WTC11 (cell line): Measurements from ENCODE around the gene PTPRCAP. TPM values are rescaled to one million over a fixed set of nuclear protein-coding genes. Genes with fewer than 3 reads are reported as not detected.

ENCODE experiments used
- ATF1 ChIP-seq: sonication (generic); formaldehyde crosslinking; IDR thresholded peaks from 2 replicates; pipeline ENCODE4 v1.8.1; 2023; ENCODE audit warnings: mild to moderate bottlenecking, moderate library complexity, missing genetic modification reagents
- EMX1 ChIP-seq: fragments of 250-450 bp; sonication (Bioruptor Pico); IDR thresholded peaks from 2 replicates; pipeline ENCODE4 v1.8.0; 2021; ENCODE audit warnings: mild to moderate bottlenecking
- ETV6 ChIP-seq: sonication (generic); formaldehyde crosslinking; IDR thresholded peaks from 2 replicates; pipeline ENCODE4 v1.8.1; 2022; ENCODE audit warnings: mild to moderate bottlenecking, missing genetic modification reagents
- FOXJ3 ChIP-seq: sonication (generic); formaldehyde crosslinking; IDR thresholded peaks from 2 replicates; pipeline ENCODE4 v1.9.0; 2021; ENCODE audit warnings: missing genetic modification reagents, mild to moderate bottlenecking, borderline replicate concordance
- GTF2I ChIP-seq: fragments of 250-450 bp; sonication (Bioruptor Pico); conservative IDR thresholded peaks from 2 replicates; pipeline ENCODE4 v1.4.0; 2021; ENCODE audit warnings: mild to moderate bottlenecking
- JAZF1 ChIP-seq: fragments of 250-450 bp; sonication (Bioruptor Pico); IDR thresholded peaks from 2 replicates; pipeline ENCODE4 v1.9.0; 2021; ENCODE audit warnings: moderate library complexity, mild to moderate bottlenecking, inconsistent platforms
- NFATC4 ChIP-seq: fragments of 250-450 bp; sonication (Bioruptor Pico); IDR thresholded peaks from 2 replicates; pipeline ENCODE4 v1.9.0; 2021; ENCODE audit warnings: mild to moderate bottlenecking
- OVOL2 ChIP-seq: fragments of 250-450 bp; sonication (Bioruptor Pico); IDR thresholded peaks from 2 replicates; pipeline ENCODE4 v1.9.0; 2021; ENCODE audit warnings: mild to moderate bottlenecking, borderline replicate concordance
- SMAD4 ChIP-seq: sonication (generic); formaldehyde crosslinking; IDR thresholded peaks from 2 replicates; pipeline ENCODE4 v1.8.0; 2022; ENCODE audit warnings: mild to moderate bottlenecking, missing genetic modification reagents
- TCF7 ChIP-seq: sonication (generic); formaldehyde crosslinking; IDR thresholded peaks from 2 replicates; pipeline ENCODE4 v1.8.0; 2022; ENCODE audit warnings: mild to moderate bottlenecking, low read depth, missing genetic modification reagents, moderate library complexity
- TEAD1 ChIP-seq: sonication (generic); formaldehyde crosslinking; IDR thresholded peaks from 2 replicates; pipeline ENCODE4 v1.8.0; 2022; ENCODE audit warnings: mild to moderate bottlenecking, missing genetic modification reagents
- ZNF121 ChIP-seq: sonication (generic); formaldehyde crosslinking; IDR thresholded peaks from 2 replicates; pipeline ENCODE4 v1.8.0; 2023; ENCODE audit warnings: missing genetic modification reagents
- ZNF263 ChIP-seq: sonication (generic); formaldehyde crosslinking; IDR thresholded peaks from 2 replicates; pipeline ENCODE4 v1.8.1; 2022; ENCODE audit warnings: low read depth, mild to moderate bottlenecking, moderate library complexity, missing genetic modification reagents
- ZNF317 ChIP-seq: sonication (generic); formaldehyde crosslinking; IDR thresholded peaks from 2 replicates; pipeline ENCODE4 v1.8.1; 2023; ENCODE audit warnings: low read depth, mild to moderate bottlenecking, moderate library complexity, missing genetic modification reagents, borderline replicate concordance
- ZNF416 ChIP-seq: fragments of 250-450 bp; sonication (Bioruptor Pico); IDR thresholded peaks from 2 replicates; pipeline ENCODE4 v1.9.0; 2021; ENCODE audit warnings: mild to moderate bottlenecking, inconsistent platforms
- ZNF423 ChIP-seq: fragments of 250-450 bp; sonication (Bioruptor Pico); IDR thresholded peaks from 2 replicates; pipeline ENCODE4 v2.1.2; 2022; ENCODE audit warnings: mild to moderate bottlenecking, moderate library complexity
- total RNA-seq: library from RNA; stranded (reverse); gene quantifications from 3 replicates; pipeline ENCODE4 v1.2.3, GENCODE V29; 2021
- TF ChIP-seq, protein P1 (sequence below): sonication (generic); formaldehyde crosslinking; IDR thresholded peaks from 2 replicates; pipeline ENCODE4 v1.8.1; 2023; ENCODE audit warnings: mild to moderate bottlenecking, missing genetic modification reagents
- TF ChIP-seq, protein P2 (sequence below): fragments of 250-450 bp; sonication (Bioruptor Pico); conservative IDR thresholded peaks from 2 replicates; pipeline ENCODE4 v1.9.0; 2021; ENCODE audit warnings: mild to moderate bottlenecking
- TF ChIP-seq, protein P3 (sequence below): sonication (generic); formaldehyde crosslinking; IDR thresholded peaks from 2 replicates; pipeline ENCODE4 v1.8.0; 2022; ENCODE audit warnings: mild to moderate bottlenecking, missing genetic modification reagents
- TF ChIP-seq, protein P4 (sequence below): sonication (generic); formaldehyde crosslinking; conservative IDR thresholded peaks from 2 replicates; pipeline ENCODE4 v1.8.1; 2023; ENCODE audit warnings: mild to moderate bottlenecking, low read depth, missing genetic modification reagents, moderate library complexity
- TF ChIP-seq, protein P5 (sequence below): sonication (generic); formaldehyde crosslinking; IDR thresholded peaks from 2 replicates; pipeline ENCODE4 v1.8.1; 2022; ENCODE audit warnings: mild to moderate bottlenecking, missing genetic modification reagents, moderate library complexity, borderline replicate concordance
- TF ChIP-seq, protein P6 (sequence below): sonication (generic); formaldehyde crosslinking; IDR thresholded peaks from 2 replicates; pipeline ENCODE4 v1.8.1; 2022; ENCODE audit warnings: low read depth, mild to moderate bottlenecking, moderate library complexity, missing genetic modification reagents, borderline replicate concordance
- TF ChIP-seq, protein P7 (sequence below): fragments of 250-450 bp; sonication (Bioruptor Pico); IDR thresholded peaks from 2 replicates; pipeline ENCODE4 v1.9.0; 2021; ENCODE audit warnings: mild to moderate bottlenecking

Gene PTPRCAP
- total RNA-seq, 1 experiment from 2014 or later, result 3.6 TPM

DNA sequence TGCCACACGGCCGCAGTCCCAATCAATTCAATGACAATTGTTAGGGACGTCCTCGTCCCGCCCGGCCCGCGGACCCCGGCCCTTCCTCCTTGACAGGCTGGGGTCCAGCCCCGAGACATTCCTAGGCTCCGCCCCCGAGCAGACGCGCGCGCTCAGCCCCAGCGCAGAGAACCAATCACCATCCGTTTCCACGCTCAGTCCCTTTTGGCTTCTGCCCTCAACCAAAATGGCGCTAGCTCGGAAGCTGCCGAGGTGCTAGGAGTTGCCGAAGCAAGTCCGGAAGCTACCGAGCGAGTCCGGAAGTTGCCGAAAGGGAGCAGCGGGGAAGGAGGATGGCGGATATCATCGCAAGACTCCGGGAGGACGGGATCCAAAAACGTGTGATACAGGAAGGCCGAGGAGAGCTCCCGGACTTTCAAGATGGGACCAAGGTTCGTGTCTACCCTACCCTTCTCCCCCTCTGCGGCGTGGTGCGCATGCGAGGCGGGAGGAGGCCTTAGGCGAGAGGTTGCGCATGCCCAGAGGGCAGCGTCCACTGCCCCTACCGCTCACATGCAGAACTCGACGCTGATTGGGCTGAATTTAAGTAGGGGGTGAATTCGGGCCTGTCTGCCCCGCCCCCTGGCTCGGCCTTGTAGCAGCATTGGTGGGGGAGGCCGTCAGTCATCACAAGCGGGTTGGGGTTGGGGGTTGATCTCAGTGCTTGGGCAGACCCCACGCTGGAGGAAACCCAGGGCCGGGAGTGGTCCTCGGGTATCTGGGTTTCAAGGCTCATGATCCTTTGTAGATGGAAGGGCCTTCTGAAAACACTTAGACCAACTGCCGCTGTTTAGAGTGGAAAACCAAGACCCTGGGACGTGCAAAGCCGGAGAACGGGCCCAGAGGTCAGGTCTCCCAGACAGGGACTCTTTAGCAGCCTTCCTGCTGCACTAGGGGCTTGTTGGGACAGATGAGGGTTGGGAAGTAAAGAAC is 45.6 kb upstream of the PTPRCAP start, which contains the start of gene AIP (continued):
- TF ChIP-seq, protein P1, sequence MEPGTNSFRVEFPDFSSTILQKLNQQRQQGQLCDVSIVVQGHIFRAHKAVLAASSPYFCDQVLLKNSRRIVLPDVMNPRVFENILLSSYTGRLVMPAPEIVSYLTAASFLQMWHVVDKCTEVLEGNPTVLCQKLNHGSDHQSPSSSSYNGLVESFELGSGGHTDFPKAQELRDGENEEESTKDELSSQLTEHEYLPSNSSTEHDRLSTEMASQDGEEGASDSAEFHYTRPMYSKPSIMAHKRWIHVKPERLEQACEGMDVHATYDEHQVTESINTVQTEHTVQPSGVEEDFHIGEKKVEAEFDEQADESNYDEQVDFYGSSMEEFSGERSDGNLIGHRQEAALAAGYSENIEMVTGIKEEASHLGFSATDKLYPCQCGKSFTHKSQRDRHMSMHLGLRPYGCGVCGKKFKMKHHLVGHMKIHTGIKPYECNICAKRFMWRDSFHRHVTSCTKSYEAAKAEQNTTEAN (CRISPR knock-in tag), result peak; percentile 91
- TF ChIP-seq ZNF423 (CRISPR knock-in tag), result no peak
- TF ChIP-seq SMAD4 (CRISPR knock-in tag), result peak; percentile 94
- TF ChIP-seq, protein P2, sequence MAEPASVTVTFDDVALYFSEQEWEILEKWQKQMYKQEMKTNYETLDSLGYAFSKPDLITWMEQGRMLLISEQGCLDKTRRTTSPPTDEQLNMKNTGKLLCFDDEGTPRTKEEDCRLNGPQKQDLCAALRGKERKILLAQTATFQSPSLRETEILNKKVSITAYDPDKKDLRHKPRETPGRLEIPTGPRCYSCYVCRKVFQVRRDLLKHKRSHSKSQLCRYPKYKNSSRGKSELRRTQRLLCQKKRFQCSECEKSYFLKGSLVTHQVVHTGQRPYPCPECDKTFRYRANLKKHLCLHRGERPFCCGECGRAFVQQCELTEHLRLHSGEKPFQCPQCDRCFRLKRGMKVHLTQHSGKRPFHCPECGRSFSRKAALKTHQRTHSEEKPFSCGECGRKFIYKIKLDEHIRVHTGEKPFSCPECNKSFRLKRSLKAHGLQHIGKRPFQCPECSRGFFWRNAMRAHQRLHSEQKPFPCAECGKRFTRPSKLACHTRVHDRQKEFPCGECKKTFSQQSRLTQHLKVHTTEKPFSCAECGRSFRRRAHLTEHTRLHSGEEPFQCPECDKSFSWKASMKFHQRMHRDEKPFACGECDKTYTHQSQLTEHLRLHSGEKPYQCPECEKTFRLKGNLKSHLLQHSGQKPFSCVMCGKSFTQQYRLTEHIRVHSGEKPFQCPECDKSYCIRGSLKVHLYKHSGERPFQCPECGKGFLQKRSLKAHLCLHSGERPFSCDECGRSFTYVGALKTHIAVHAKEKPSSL, result no peak
- TF ChIP-seq JAZF1 (CRISPR knock-in tag), result no peak
- TF ChIP-seq GTF2I, result no peak
- TF ChIP-seq, protein P3, sequence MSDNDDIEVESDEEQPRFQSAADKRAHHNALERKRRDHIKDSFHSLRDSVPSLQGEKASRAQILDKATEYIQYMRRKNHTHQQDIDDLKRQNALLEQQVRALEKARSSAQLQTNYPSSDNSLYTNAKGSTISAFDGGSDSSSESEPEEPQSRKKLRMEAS (CRISPR knock-in tag), result peak; percentile 100
- TF ChIP-seq ZNF121, result peak; percentile 81
- TF ChIP-seq TEAD1 (CRISPR knock-in tag), result peak; percentile 99
- 0 out of 2 replicates have a peak, but pooled peaks have one; percentile 65 for TF ChIP-seq ZNF317 (CRISPR knock-in tag)
- TF ChIP-seq ZNF416 (CRISPR knock-in tag), result no peak
- TF ChIP-seq, protein P4, sequence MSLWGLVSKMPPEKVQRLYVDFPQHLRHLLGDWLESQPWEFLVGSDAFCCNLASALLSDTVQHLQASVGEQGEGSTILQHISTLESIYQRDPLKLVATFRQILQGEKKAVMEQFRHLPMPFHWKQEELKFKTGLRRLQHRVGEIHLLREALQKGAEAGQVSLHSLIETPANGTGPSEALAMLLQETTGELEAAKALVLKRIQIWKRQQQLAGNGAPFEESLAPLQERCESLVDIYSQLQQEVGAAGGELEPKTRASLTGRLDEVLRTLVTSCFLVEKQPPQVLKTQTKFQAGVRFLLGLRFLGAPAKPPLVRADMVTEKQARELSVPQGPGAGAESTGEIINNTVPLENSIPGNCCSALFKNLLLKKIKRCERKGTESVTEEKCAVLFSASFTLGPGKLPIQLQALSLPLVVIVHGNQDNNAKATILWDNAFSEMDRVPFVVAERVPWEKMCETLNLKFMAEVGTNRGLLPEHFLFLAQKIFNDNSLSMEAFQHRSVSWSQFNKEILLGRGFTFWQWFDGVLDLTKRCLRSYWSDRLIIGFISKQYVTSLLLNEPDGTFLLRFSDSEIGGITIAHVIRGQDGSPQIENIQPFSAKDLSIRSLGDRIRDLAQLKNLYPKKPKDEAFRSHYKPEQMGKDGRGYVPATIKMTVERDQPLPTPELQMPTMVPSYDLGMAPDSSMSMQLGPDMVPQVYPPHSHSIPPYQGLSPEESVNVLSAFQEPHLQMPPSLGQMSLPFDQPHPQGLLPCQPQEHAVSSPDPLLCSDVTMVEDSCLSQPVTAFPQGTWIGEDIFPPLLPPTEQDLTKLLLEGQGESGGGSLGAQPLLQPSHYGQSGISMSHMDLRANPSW, result 0 out of 2 replicates have a peak, but pooled peaks have one; percentile 59
- TF ChIP-seq ETV6, result peak; percentile 99
- 0 out of 2 replicates have a peak, but pooled peaks have one; percentile 65 for TF ChIP-seq FOXJ3 (CRISPR knock-in tag)
- TF ChIP-seq OVOL2 (CRISPR knock-in tag), result no peak
- no peak for TF ChIP-seq EMX1
- TF ChIP-seq ZNF263, result peak; percentile 72
- TF ChIP-seq, protein P5, sequence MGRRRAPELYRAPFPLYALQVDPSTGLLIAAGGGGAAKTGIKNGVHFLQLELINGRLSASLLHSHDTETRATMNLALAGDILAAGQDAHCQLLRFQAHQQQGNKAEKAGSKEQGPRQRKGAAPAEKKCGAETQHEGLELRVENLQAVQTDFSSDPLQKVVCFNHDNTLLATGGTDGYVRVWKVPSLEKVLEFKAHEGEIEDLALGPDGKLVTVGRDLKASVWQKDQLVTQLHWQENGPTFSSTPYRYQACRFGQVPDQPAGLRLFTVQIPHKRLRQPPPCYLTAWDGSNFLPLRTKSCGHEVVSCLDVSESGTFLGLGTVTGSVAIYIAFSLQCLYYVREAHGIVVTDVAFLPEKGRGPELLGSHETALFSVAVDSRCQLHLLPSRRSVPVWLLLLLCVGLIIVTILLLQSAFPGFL (CRISPR knock-in tag), result no peak; the same call in 1 of the 2 replicates
- TF ChIP-seq ATF1, result peak; percentile 93
- TF ChIP-seq, protein P6, sequence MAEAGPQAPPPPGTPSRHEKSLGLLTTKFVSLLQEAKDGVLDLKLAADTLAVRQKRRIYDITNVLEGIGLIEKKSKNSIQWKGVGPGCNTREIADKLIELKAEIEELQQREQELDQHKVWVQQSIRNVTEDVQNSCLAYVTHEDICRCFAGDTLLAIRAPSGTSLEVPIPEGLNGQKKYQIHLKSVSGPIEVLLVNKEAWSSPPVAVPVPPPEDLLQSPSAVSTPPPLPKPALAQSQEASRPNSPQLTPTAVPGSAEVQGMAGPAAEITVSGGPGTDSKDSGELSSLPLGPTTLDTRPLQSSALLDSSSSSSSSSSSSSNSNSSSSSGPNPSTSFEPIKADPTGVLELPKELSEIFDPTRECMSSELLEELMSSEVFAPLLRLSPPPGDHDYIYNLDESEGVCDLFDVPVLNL (CRISPR knock-in tag), result no peak
- TF ChIP-seq, protein P7, sequence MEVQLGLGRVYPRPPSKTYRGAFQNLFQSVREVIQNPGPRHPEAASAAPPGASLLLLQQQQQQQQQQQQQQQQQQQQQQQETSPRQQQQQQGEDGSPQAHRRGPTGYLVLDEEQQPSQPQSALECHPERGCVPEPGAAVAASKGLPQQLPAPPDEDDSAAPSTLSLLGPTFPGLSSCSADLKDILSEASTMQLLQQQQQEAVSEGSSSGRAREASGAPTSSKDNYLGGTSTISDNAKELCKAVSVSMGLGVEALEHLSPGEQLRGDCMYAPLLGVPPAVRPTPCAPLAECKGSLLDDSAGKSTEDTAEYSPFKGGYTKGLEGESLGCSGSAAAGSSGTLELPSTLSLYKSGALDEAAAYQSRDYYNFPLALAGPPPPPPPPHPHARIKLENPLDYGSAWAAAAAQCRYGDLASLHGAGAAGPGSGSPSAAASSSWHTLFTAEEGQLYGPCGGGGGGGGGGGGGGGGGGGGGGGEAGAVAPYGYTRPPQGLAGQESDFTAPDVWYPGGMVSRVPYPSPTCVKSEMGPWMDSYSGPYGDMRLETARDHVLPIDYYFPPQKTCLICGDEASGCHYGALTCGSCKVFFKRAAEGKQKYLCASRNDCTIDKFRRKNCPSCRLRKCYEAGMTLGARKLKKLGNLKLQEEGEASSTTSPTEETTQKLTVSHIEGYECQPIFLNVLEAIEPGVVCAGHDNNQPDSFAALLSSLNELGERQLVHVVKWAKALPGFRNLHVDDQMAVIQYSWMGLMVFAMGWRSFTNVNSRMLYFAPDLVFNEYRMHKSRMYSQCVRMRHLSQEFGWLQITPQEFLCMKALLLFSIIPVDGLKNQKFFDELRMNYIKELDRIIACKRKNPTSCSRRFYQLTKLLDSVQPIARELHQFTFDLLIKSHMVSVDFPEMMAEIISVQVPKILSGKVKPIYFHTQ (CRISPR knock-in tag), result no peak
- peak; percentile 86; the same call in 1 of the 2 replicates for TF ChIP-seq TCF7
- no peak for TF ChIP-seq NFATC4 (CRISPR knock-in tag)
